ENCODE data around the gene BPTF.
A peak's percentile ranks its signal among the peaks of the same experiment; 100 is the strongest.
"Not testable (repeated sequence)": the region's sequence is repeated elsewhere in the genome, so short reads cannot be mapped to it uniquely, and the experiment has no call there.

BPTF gene

GRCh38 chr17:67842648-67843047 is 17.3 kb downstream of the BPTF start:
- Histone ChIP-seq H2AFZ (ENCODE audit: low read length) (no peak overlapping the region), H3K9me3 (replicated peaks in 1 of 2; ENCODE audit: control insufficient read depth in 2 of 2, insufficient read depth in 1 of 2, low read depth in 1 of 2, low read length in 2 of 2) (no peaks in the 10 kb centered on the region), H3K36me3 (replicated peaks in 1 of 2; ENCODE audit: control insufficient read depth in 2 of 2, insufficient read depth in 2 of 2, low read length in 2 of 2) (peaks cover 1 to 3% of the 10 kb centered on the region in 2 donors), H3K4me3 (ENCODE audit: low read length in 2 of 2) (no peak overlapping the region), H2BK5ac (ENCODE audit: low read length) (no peak overlapping the region), H3K14ac (ENCODE audit: low read length) (no peak overlapping the region), H3K9ac (ENCODE audit: low read depth, low read length, poor library complexity) (no peak overlapping the region), H3K4ac (ENCODE audit: low read length) (no peak overlapping the region), H3K27ac (replicated peaks; ENCODE audit: low read length) (no peak overlapping the region), H3K4me1 (ENCODE audit: control insufficient read depth in 2 of 2, insufficient read depth in 1 of 2, low read depth in 1 of 2, low read length in 2 of 2) (no peaks in the 10 kb centered on the region), H2BK120ac (ENCODE audit: low read depth, low read length) (no peak overlapping the region), H3K18ac (ENCODE audit: low read length) (no peak overlapping the region), H3K23ac (ENCODE audit: low read depth, low read length, poor library complexity) (no peak overlapping the region), H2AK5ac (ENCODE audit: low read depth, low read length) (no peak overlapping the region), H4K91ac (ENCODE audit: low read depth, low read length, poor library complexity) (no peak overlapping the region), H2BK15ac (ENCODE audit: low read length) (no peak overlapping the region), H3K4me2 (ENCODE audit: insufficient read depth, low read length, poor library complexity, severe bottlenecking) (no peak overlapping the region), H2BK12ac (ENCODE audit: low read length) (no peak overlapping the region), H3K27me3 (ENCODE audit: control insufficient read depth in 3 of 3, insufficient read depth in 3 of 3, low read depth in 1 of 3, low read length in 3 of 3) (no peaks in the 10 kb centered on the region), H3K79me1 (ENCODE audit: low read depth, low read length) (peaks cover 4% of the 10 kb centered on the region), H4K8ac (ENCODE audit: low read depth, low read length) (no peak overlapping the region)
- DNase-seq (ENCODE audit: low spot score), result no peak

- Histone ChIP-seq H3K23ac (ENCODE audit: low read depth, low read length, poor library complexity) (no peak overlapping the region), H2BK15ac (ENCODE audit: low read length) (no peak overlapping the region)
Observed at GRCh38 chr17:67845374-67845773, 20.1 kb downstream of the BPTF start.

GRCh38 chr17:67848189-67848588 is 22.9 kb downstream of the BPTF start:
- H3K23ac ChIP-seq (ENCODE audit: low read depth, low read length, poor library complexity); H3K9me3 ChIP-seq (replicated peaks in 1 of 2; ENCODE audit: control insufficient read depth in 2 of 2, insufficient read depth in 1 of 2, low read depth in 1 of 2, low read length in 2 of 2); H3K9ac ChIP-seq (ENCODE audit: low read depth, low read length, poor library complexity); H3K4ac ChIP-seq (ENCODE audit: low read length); H3K4me2 ChIP-seq (ENCODE audit: insufficient read depth, low read length, poor library complexity, severe bottlenecking); H2BK120ac ChIP-seq (ENCODE audit: low read depth, low read length); H4K8ac ChIP-seq (ENCODE audit: low read depth, low read length); H4K91ac ChIP-seq (ENCODE audit: low read depth, low read length, poor library complexity); DNase-seq (ENCODE audit: low spot score); H2BK5ac ChIP-seq (ENCODE audit: low read length); H3K27ac ChIP-seq (replicated peaks; ENCODE audit: low read length); H2AFZ ChIP-seq (ENCODE audit: low read length); H2BK15ac ChIP-seq (ENCODE audit: low read length); H2AK5ac ChIP-seq (ENCODE audit: low read depth, low read length); H3K14ac ChIP-seq (ENCODE audit: low read length); H3K4me1 ChIP-seq (ENCODE audit: control insufficient read depth in 2 of 2, insufficient read depth in 1 of 2, low read depth in 1 of 2, low read length in 2 of 2); H3K27me3 ChIP-seq (ENCODE audit: control insufficient read depth in 3 of 3, insufficient read depth in 3 of 3, low read depth in 1 of 3, low read length in 3 of 3); H3K79me1 ChIP-seq (ENCODE audit: low read depth, low read length); H3K4me3 ChIP-seq (ENCODE audit: low read length in 2 of 2); H3K18ac ChIP-seq (ENCODE audit: low read length); H2BK12ac ChIP-seq (ENCODE audit: low read length): not testable (repeated sequence)
- WGBS, 2 donors (ENCODE audit: extremely low coverage in 2 of 2, insufficient read length in 2 of 2, insufficient replicate concordance in 1 of 2), result no CpG with 5 or more reads among the region's 5 CpGs
- peaks cover 1 to 14% of the 10 kb centered on the region in 2 donors for H3K36me3 ChIP-seq (replicated peaks in 1 of 2; ENCODE audit: control insufficient read depth in 2 of 2, insufficient read depth in 2 of 2, low read length in 2 of 2)

More at GRCh38 chr17:67845374-67845773, 20.1 kb downstream of the BPTF start:
- Histone ChIP-seq H2BK12ac (ENCODE audit: low read length) (no peak overlapping the region), H3K9me3 (replicated peaks in 1 of 2; ENCODE audit: control insufficient read depth in 2 of 2, insufficient read depth in 1 of 2, low read depth in 1 of 2, low read length in 2 of 2) (peaks cover 0 to 6% of the 10 kb centered on the region in 2 donors), H3K9ac (ENCODE audit: low read depth, low read length, poor library complexity) (no peak overlapping the region), H3K27ac (replicated peaks; ENCODE audit: low read length) (no peak overlapping the region), H3K4me3 (ENCODE audit: low read length in 2 of 2) (peak overlapping the region in 1 of 2 donors; percentile 6), H2BK120ac (ENCODE audit: low read depth, low read length) (no peak overlapping the region), H3K14ac (ENCODE audit: low read length) (no peak overlapping the region), H3K27me3 (ENCODE audit: control insufficient read depth in 3 of 3, insufficient read depth in 3 of 3, low read depth in 1 of 3, low read length in 3 of 3) (no peaks in the 10 kb centered on the region), H4K8ac (ENCODE audit: low read depth, low read length) (no peak overlapping the region), H3K4ac (ENCODE audit: low read length) (no peak overlapping the region), H3K18ac (ENCODE audit: low read length) (no peak overlapping the region), H3K4me1 (ENCODE audit: control insufficient read depth in 2 of 2, insufficient read depth in 1 of 2, low read depth in 1 of 2, low read length in 2 of 2) (no peaks in the 10 kb centered on the region), H2AK5ac (ENCODE audit: low read depth, low read length) (no peak overlapping the region), H3K36me3 (replicated peaks in 1 of 2; ENCODE audit: control insufficient read depth in 2 of 2, insufficient read depth in 2 of 2, low read length in 2 of 2) (peaks cover 1 to 6% of the 10 kb centered on the region in 2 donors), H4K91ac (ENCODE audit: low read depth, low read length, poor library complexity) (no peak overlapping the region), H3K4me2 (ENCODE audit: insufficient read depth, low read length, poor library complexity, severe bottlenecking) (no peak overlapping the region), H2AFZ (ENCODE audit: low read length) (no peak overlapping the region), H3K79me1 (ENCODE audit: low read depth, low read length) (peaks cover 6% of the 10 kb centered on the region), H2BK5ac (ENCODE audit: low read length) (no peak overlapping the region)
- no CpG with 5 or more reads among the region's 5 CpGs for WGBS, 2 donors (ENCODE audit: extremely low coverage in 2 of 2, insufficient read length in 2 of 2, insufficient replicate concordance in 1 of 2)
- DNase-seq (ENCODE audit: low spot score), result no peak

- not testable (repeated sequence) for H3K79me1 ChIP-seq (ENCODE audit: low read depth, low read length)
- WGBS, 2 donors (ENCODE audit: extremely low coverage in 2 of 2, insufficient read length in 2 of 2, insufficient replicate concordance in 1 of 2), result no CpG with 5 or more reads among the region's 3 CpGs
Observed at GRCh38 chr17:67848846-67849245, 23.5 kb downstream of the BPTF start.

More at GRCh38 chr17:67848846-67849245, 23.5 kb downstream of the BPTF start:
- not testable (repeated sequence) for H2BK12ac ChIP-seq (ENCODE audit: low read length); H4K8ac ChIP-seq (ENCODE audit: low read depth, low read length); H3K27ac ChIP-seq (replicated peaks; ENCODE audit: low read length); H3K9ac ChIP-seq (ENCODE audit: low read depth, low read length, poor library complexity); H2AFZ ChIP-seq (ENCODE audit: low read length); H3K4me3 ChIP-seq (ENCODE audit: low read length in 2 of 2); H2BK120ac ChIP-seq (ENCODE audit: low read depth, low read length); DNase-seq (ENCODE audit: low spot score); H3K23ac ChIP-seq (ENCODE audit: low read depth, low read length, poor library complexity); H2AK5ac ChIP-seq (ENCODE audit: low read depth, low read length); H3K18ac ChIP-seq (ENCODE audit: low read length); H2BK5ac ChIP-seq (ENCODE audit: low read length); H3K9me3 ChIP-seq (replicated peaks in 1 of 2; ENCODE audit: control insufficient read depth in 2 of 2, insufficient read depth in 1 of 2, low read depth in 1 of 2, low read length in 2 of 2); H3K4me2 ChIP-seq (ENCODE audit: insufficient read depth, low read length, poor library complexity, severe bottlenecking); H3K27me3 ChIP-seq (ENCODE audit: control insufficient read depth in 3 of 3, insufficient read depth in 3 of 3, low read depth in 1 of 3, low read length in 3 of 3); H3K4ac ChIP-seq (ENCODE audit: low read length); H2BK15ac ChIP-seq (ENCODE audit: low read length); H3K14ac ChIP-seq (ENCODE audit: low read length); H4K91ac ChIP-seq (ENCODE audit: low read depth, low read length, poor library complexity); H3K4me1 ChIP-seq (ENCODE audit: control insufficient read depth in 2 of 2, insufficient read depth in 1 of 2, low read depth in 1 of 2, low read length in 2 of 2)
- peaks cover 3 to 21% of the 10 kb centered on the region in 2 donors for H3K36me3 ChIP-seq (replicated peaks in 1 of 2; ENCODE audit: control insufficient read depth in 2 of 2, insufficient read depth in 2 of 2, low read length in 2 of 2)

Measured in neuronal stem cell (in vitro differentiated cells).